Measurements from ENCODE around the gene C22orf23.

- no peak for TF ChIP-seq EZH2 (IDR thresholded peaks at IDR 0.05; ENCODE audit: borderline replicate concordance, low read depth, low read length, poor library complexity, severe bottlenecking)
- TF ChIP-seq, protein P1, sequence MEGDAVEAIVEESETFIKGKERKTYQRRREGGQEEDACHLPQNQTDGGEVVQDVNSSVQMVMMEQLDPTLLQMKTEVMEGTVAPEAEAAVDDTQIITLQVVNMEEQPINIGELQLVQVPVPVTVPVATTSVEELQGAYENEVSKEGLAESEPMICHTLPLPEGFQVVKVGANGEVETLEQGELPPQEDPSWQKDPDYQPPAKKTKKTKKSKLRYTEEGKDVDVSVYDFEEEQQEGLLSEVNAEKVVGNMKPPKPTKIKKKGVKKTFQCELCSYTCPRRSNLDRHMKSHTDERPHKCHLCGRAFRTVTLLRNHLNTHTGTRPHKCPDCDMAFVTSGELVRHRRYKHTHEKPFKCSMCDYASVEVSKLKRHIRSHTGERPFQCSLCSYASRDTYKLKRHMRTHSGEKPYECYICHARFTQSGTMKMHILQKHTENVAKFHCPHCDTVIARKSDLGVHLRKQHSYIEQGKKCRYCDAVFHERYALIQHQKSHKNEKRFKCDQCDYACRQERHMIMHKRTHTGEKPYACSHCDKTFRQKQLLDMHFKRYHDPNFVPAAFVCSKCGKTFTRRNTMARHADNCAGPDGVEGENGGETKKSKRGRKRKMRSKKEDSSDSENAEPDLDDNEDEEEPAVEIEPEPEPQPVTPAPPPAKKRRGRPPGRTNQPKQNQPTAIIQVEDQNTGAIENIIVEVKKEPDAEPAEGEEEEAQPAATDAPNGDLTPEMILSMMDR (conservative IDR thresholded peaks at IDR 0.05; ENCODE audit: low read depth, low read length): no peak
Measured at GRCh38 chr22:37907036-37907954, 46.1 kb downstream of the C22orf23 start.
